H1 (cell line): Measurements from ENCODE around the gene ACTA2. TPM values are rescaled to one million over a fixed set of nuclear protein-coding genes. Genes with fewer than 3 reads are reported as not detected.

Source experiments
- RFX5 ChIP-seq: IDR thresholded peaks from 2 replicates; pipeline ENCODE4 v1.6.1; 2011; ENCODE audit warnings: low read depth, low read length, improper control_type of control experiment, borderline replicate concordance
- RNF2 ChIP-seq: fragments of 200-900, 300-1000 bp; sonication (generic); IDR thresholded peaks from 2 replicates; pipeline ENCODE4 v1.7.1; 2016; ENCODE audit warnings: borderline replicate concordance, low read depth, mild to moderate bottlenecking, antibody characterized with exemption, low read length; ENCODE audit not compliant: poor library complexity, severe bottlenecking; ENCODE audit errors: missing control alignments
- SAP30 ChIP-seq: fragments of 300-600 bp; sonication (generic); IDR thresholded peaks from 2 replicates; pipeline ENCODE4 v1.7.1; 2012; ENCODE audit warnings: low read length, moderate library complexity, mild to moderate bottlenecking, inconsistent platforms; ENCODE audit not compliant: insufficient read depth, insufficient replicate concordance
- polyA plus RNA-seq, 7 experiments: library from polyadenylated mRNA; depleted of rRNA in 3 of 7; stranded (reverse) in 5 of 7; unstranded in 2 of 7; fragments of >200 nt in 5 of 7; fragments of 200-250 nt in 2 of 7; gene quantifications; 1 replicate in 5 of 7; 2 replicates in 1 of 7; 4 replicates in 1 of 7; pipeline versions ENCODE4 v1.2.1 to v1.2.3, GENCODE V29; 2011 to 2013; ENCODE audit warnings: missing spikeins in 2 of 7, mixed read lengths in 2 of 7
- total RNA-seq: library from RNA; stranded (reverse); fragmentation: NEBNext Ultra II Directional; extraction: Animal tissue kit (Norgen Biotek cat#: 25700); gene quantifications from 2 replicates; pipeline ENCODE4 v1.2.1, GENCODE V29; 2021
- TF ChIP-seq, protein P1 (sequence below): fragments of 300-600 bp; sonication (generic); IDR thresholded peaks from 2 replicates; pipeline ENCODE4 v1.7.1; 2012; ENCODE audit warnings: low read length, moderate library complexity, mild to moderate bottlenecking, inconsistent platforms; ENCODE audit not compliant: insufficient replicate concordance
- TF ChIP-seq, protein P2 (sequence below): IDR thresholded peaks from 2 replicates; pipeline ENCODE4 v1.6.1; 2012; ENCODE audit warnings: inconsistent platforms
- TF ChIP-seq, protein P3 (sequence below): IDR thresholded peaks from 2 replicates; pipeline ENCODE4 v1.6.1; 2012; ENCODE audit warnings: low read length, inconsistent platforms

The ACTA2 gene
- total and polyA plus RNA-seq, 2 of the 8 experiments (the other 6 are each of a cell fraction or from before 2014, with no cell fraction given): 3.5 to 8.9 TPM

DNA sequence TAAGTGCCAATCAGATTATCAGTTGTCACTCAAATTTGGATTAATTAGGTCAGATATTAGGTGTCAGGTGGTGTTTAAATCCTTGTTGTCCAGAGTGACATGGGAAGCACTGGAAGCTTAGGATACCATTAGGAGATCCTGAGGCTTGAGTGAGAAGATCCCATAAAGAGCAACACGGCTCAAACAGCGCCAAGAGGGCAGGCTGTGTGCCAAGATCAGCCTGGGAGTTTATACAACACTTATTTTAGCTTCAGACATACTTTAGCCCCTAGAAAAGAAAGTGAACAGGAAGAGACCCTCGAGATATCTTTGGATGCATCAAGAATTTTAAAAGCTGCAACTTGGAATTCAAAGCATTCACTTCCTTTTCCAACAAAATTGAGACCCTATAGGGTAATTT is 14.2 kb upstream of the ACTA2 start (continued):
- TF ChIP-seq, protein P1, sequence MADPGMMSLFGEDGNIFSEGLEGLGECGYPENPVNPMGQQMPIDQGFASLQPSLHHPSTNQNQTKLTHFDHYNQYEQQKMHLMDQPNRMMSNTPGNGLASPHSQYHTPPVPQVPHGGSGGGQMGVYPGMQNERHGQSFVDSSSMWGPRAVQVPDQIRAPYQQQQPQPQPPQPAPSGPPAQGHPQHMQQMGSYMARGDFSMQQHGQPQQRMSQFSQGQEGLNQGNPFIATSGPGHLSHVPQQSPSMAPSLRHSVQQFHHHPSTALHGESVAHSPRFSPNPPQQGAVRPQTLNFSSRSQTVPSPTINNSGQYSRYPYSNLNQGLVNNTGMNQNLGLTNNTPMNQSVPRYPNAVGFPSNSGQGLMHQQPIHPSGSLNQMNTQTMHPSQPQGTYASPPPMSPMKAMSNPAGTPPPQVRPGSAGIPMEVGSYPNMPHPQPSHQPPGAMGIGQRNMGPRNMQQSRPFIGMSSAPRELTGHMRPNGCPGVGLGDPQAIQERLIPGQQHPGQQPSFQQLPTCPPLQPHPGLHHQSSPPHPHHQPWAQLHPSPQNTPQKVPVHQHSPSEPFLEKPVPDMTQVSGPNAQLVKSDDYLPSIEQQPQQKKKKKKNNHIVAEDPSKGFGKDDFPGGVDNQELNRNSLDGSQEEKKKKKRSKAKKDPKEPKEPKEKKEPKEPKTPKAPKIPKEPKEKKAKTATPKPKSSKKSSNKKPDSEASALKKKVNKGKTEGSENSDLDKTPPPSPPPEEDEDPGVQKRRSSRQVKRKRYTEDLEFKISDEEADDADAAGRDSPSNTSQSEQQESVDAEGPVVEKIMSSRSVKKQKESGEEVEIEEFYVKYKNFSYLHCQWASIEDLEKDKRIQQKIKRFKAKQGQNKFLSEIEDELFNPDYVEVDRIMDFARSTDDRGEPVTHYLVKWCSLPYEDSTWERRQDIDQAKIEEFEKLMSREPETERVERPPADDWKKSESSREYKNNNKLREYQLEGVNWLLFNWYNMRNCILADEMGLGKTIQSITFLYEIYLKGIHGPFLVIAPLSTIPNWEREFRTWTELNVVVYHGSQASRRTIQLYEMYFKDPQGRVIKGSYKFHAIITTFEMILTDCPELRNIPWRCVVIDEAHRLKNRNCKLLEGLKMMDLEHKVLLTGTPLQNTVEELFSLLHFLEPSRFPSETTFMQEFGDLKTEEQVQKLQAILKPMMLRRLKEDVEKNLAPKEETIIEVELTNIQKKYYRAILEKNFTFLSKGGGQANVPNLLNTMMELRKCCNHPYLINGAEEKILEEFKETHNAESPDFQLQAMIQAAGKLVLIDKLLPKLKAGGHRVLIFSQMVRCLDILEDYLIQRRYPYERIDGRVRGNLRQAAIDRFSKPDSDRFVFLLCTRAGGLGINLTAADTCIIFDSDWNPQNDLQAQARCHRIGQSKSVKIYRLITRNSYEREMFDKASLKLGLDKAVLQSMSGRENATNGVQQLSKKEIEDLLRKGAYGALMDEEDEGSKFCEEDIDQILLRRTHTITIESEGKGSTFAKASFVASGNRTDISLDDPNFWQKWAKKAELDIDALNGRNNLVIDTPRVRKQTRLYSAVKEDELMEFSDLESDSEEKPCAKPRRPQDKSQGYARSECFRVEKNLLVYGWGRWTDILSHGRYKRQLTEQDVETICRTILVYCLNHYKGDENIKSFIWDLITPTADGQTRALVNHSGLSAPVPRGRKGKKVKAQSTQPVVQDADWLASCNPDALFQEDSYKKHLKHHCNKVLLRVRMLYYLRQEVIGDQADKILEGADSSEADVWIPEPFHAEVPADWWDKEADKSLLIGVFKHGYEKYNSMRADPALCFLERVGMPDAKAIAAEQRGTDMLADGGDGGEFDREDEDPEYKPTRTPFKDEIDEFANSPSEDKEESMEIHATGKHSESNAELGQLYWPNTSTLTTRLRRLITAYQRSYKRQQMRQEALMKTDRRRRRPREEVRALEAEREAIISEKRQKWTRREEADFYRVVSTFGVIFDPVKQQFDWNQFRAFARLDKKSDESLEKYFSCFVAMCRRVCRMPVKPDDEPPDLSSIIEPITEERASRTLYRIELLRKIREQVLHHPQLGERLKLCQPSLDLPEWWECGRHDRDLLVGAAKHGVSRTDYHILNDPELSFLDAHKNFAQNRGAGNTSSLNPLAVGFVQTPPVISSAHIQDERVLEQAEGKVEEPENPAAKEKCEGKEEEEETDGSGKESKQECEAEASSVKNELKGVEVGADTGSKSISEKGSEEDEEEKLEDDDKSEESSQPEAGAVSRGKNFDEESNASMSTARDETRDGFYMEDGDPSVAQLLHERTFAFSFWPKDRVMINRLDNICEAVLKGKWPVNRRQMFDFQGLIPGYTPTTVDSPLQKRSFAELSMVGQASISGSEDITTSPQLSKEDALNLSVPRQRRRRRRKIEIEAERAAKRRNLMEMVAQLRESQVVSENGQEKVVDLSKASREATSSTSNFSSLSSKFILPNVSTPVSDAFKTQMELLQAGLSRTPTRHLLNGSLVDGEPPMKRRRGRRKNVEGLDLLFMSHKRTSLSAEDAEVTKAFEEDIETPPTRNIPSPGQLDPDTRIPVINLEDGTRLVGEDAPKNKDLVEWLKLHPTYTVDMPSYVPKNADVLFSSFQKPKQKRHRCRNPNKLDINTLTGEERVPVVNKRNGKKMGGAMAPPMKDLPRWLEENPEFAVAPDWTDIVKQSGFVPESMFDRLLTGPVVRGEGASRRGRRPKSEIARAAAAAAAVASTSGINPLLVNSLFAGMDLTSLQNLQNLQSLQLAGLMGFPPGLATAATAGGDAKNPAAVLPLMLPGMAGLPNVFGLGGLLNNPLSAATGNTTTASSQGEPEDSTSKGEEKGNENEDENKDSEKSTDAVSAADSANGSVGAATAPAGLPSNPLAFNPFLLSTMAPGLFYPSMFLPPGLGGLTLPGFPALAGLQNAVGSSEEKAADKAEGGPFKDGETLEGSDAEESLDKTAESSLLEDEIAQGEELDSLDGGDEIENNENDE: no peak
- TF ChIP-seq, protein P2, sequence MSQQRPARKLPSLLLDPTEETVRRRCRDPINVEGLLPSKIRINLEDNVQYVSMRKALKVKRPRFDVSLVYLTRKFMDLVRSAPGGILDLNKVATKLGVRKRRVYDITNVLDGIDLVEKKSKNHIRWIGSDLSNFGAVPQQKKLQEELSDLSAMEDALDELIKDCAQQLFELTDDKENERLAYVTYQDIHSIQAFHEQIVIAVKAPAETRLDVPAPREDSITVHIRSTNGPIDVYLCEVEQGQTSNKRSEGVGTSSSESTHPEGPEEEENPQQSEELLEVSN: no peak
- TF ChIP-seq, protein P3, sequence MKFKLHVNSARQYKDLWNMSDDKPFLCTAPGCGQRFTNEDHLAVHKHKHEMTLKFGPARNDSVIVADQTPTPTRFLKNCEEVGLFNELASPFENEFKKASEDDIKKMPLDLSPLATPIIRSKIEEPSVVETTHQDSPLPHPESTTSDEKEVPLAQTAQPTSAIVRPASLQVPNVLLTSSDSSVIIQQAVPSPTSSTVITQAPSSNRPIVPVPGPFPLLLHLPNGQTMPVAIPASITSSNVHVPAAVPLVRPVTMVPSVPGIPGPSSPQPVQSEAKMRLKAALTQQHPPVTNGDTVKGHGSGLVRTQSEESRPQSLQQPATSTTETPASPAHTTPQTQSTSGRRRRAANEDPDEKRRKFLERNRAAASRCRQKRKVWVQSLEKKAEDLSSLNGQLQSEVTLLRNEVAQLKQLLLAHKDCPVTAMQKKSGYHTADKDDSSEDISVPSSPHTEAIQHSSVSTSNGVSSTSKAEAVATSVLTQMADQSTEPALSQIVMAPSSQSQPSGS: no peak
- no peak for TF ChIP-seq SAP30
- TF ChIP-seq RFX5: no peak
- TF ChIP-seq RNF2: no peak
- TF ChIP-seq, all 59 proteins: peak for 0
